IMR-90 (cell line): ENCODE results near the gene ODAD2. TPM values are rescaled to one million over a fixed set of nuclear protein-coding genes. Genes with fewer than 3 reads are reported as not detected.

Experiments
- ATAC-seq: fragments of 200-7000 bp; cut with Tn5 transposase; 2 replicates; pipeline ENCODE4 v1.9.1; 2020; ENCODE audit warnings: low read depth, mild to moderate bottlenecking, moderate library complexity
- BruUV-seq: library from RNA; stranded (reverse); fragments of 400-500 nt; replicated peaks from 2 replicates; lab custom pipeline; 2021; lab: Mats Ljungman, UMichigan
- CTCF ChIA-PET: fragments of 300-600 bp; formaldehyde crosslinking; extraction: SDS; loops from one replicate; lab custom pipeline; 2021; ENCODE audit warnings: antibody characterized with exemption; lab: Yijun Ruan, JAX
- POLR2A ChIA-PET: fragments of 300-600 bp; sonication (Branson Sonifier 250); formaldehyde crosslinking; loops from one replicate; lab custom pipeline; 2022; ENCODE audit warnings: antibody characterized with exemption; ENCODE audit not compliant: unreplicated experiment; lab: Charles Lee
- DNase-seq: peaks from one replicate; pipeline ENCODE4 v3.0.0; 2013
- H2AFZ ChIP-seq: replicated peaks from 2 replicates; pipeline ENCODE3; 2013; ENCODE audit warnings: low read length, mild to moderate bottlenecking; ENCODE audit not compliant: poor library complexity
- H2AK5ac ChIP-seq: 2 replicates; pipeline ENCODE4 v1.6.1; 2013; ENCODE audit warnings: low read depth, low read length, inconsistent platforms
- H2AK9ac ChIP-seq: replicated peaks from 2 replicates; pipeline ENCODE3; 2013; ENCODE audit warnings: mild to moderate bottlenecking, low read depth, low read length, moderate library complexity; ENCODE audit not compliant: poor library complexity
- H2BK120ac ChIP-seq: 2 replicates; pipeline ENCODE4 v1.6.1; 2013; ENCODE audit warnings: low read depth, low read length, inconsistent platforms
- H2BK15ac ChIP-seq: 3 replicates; pipeline ENCODE4 v1.6.1; 2013; ENCODE audit warnings: low read depth, low read length, inconsistent platforms
- H2BK20ac ChIP-seq: 2 replicates; pipeline ENCODE4 v1.6.1; 2013; ENCODE audit warnings: low read depth, mild to moderate bottlenecking, inconsistent platforms, low read length, moderate library complexity
- H2BK5ac ChIP-seq: 2 replicates; pipeline ENCODE4 v1.6.1; 2013; ENCODE audit warnings: mild to moderate bottlenecking, low read depth, low read length, inconsistent platforms; ENCODE audit not compliant: poor library complexity, severe bottlenecking
- H3K14ac ChIP-seq: replicated peaks from 2 replicates; pipeline ENCODE4 v1.6.1; 2013; ENCODE audit warnings: low read depth, low read length, inconsistent platforms
- H3K18ac ChIP-seq: 2 replicates; pipeline ENCODE4 v1.6.1; 2013; ENCODE audit warnings: low read depth, low read length, control low read depth
- H3K23ac ChIP-seq: 2 replicates; pipeline ENCODE4 v1.6.1; 2013; ENCODE audit warnings: low read depth, low read length, inconsistent platforms
- H3K27ac ChIP-seq: 2 replicates; pipeline ENCODE4 v1.5.1; 2013; ENCODE audit warnings: mild to moderate bottlenecking, control low read depth, low read length; ENCODE audit not compliant: insufficient read depth
- H3K27me3 ChIP-seq: 2 replicates; pipeline ENCODE4 v1.6.1; 2013; ENCODE audit warnings: low read length; ENCODE audit not compliant: control insufficient read depth, insufficient read depth
- H3K36me3 ChIP-seq: 2 replicates; pipeline ENCODE4 v1.6.1; 2013; ENCODE audit warnings: low read length, mixed read lengths; ENCODE audit not compliant: control insufficient read depth, insufficient read depth
- H3K4ac ChIP-seq: 2 replicates; pipeline ENCODE4 v1.6.1; 2013; ENCODE audit warnings: low read depth, low read length, inconsistent platforms
- H3K4me1 ChIP-seq: 2 replicates; pipeline ENCODE4 v1.6.1; 2013; ENCODE audit warnings: low read length, mixed read lengths; ENCODE audit not compliant: control insufficient read depth, insufficient read depth
- H3K4me2 ChIP-seq: 2 replicates; pipeline ENCODE4 v1.6.1; 2013; ENCODE audit warnings: low read depth, mild to moderate bottlenecking, control low read depth, low read length, moderate library complexity
- H3K4me3 ChIP-seq: 2 replicates; pipeline ENCODE4 v1.5.1; 2013; ENCODE audit warnings: low read depth, mild to moderate bottlenecking, control low read depth, low read length, moderate library complexity; ENCODE audit not compliant: insufficient read depth
- H3K56ac ChIP-seq: 2 replicates; pipeline ENCODE4 v1.6.1; 2013; ENCODE audit warnings: low read length, inconsistent platforms; ENCODE audit not compliant: insufficient read depth; ENCODE audit errors: extremely low read depth
- H3K79me1 ChIP-seq, 2 experiments: 2 replicates each; pipeline ENCODE4 v1.6.1; 2013; ENCODE audit warnings: low read length in 2 of 2, inconsistent platforms in 1 of 2, low read depth in 1 of 2
- H3K9ac ChIP-seq: 2 replicates; pipeline ENCODE4 v1.6.1; 2013; ENCODE audit warnings: low read depth, low read length, control low read depth
- H3K9me1 ChIP-seq: 2 replicates; pipeline ENCODE4 v1.6.1; 2013; ENCODE audit warnings: low read length, inconsistent platforms; ENCODE audit not compliant: insufficient read depth
- H3K9me3 ChIP-seq: 2 replicates; pipeline ENCODE4 v1.6.1; 2013; ENCODE audit warnings: low read length; ENCODE audit not compliant: control insufficient read depth, insufficient read depth
- H4K20me1 ChIP-seq: 2 replicates; pipeline ENCODE4 v1.6.1; 2013; ENCODE audit warnings: low read length, inconsistent platforms; ENCODE audit not compliant: insufficient read depth
- H4K5ac ChIP-seq: 2 replicates; pipeline ENCODE4 v1.6.1; 2013; ENCODE audit warnings: mild to moderate bottlenecking, low read depth, low read length, control low read depth
- H4K8ac ChIP-seq, 2 experiments: 2 replicates each; pipeline ENCODE4 v1.6.1; 2013; ENCODE audit warnings: low read depth in 2 of 2, low read length in 2 of 2, control low read depth in 1 of 2, inconsistent platforms in 1 of 2
- H4K91ac ChIP-seq: 2 replicates; pipeline ENCODE4 v1.6.1; 2013; ENCODE audit warnings: low read depth, low read length, inconsistent platforms; ENCODE audit not compliant: insufficient read depth
- BHLHE40 ChIP-seq: fragments of 150-350 bp; IDR thresholded peaks from 2 replicates; pipeline ENCODE4 v1.6.1; 2016; ENCODE audit warnings: mild to moderate bottlenecking, low read depth, low read length
- CEBPB ChIP-seq: IDR thresholded peaks from 2 replicates; pipeline ENCODE4 v1.6.1; 2012; ENCODE audit warnings: low read depth, low read length, improper control_type of control experiment
- CHD1 ChIP-seq: IDR thresholded peaks from 2 replicates; pipeline ENCODE4 v1.6.1; 2012; ENCODE audit warnings: low read depth, low read length, improper control_type of control experiment
- FOS ChIP-seq: fragments of 150-350 bp; IDR thresholded peaks from 2 replicates; pipeline ENCODE4 v1.6.1; 2016; ENCODE audit warnings: low read depth, low read length
- MAFK ChIP-seq: IDR thresholded peaks from 2 replicates; pipeline ENCODE4 v1.6.1; 2012; ENCODE audit warnings: low read depth, low read length, improper control_type of control experiment
- MXI1 ChIP-seq: IDR thresholded peaks from 2 replicates; pipeline ENCODE4 v1.6.1; 2012; ENCODE audit warnings: low read depth, mild to moderate bottlenecking, low read length, moderate library complexity, borderline replicate concordance
- RAD21 ChIP-seq: IDR thresholded peaks from 2 replicates; pipeline ENCODE4 v1.6.1; 2012; ENCODE audit warnings: low read length, improper control_type of control experiment
- RCOR1 ChIP-seq: IDR thresholded peaks from 2 replicates; pipeline ENCODE4 v1.6.1; 2012; ENCODE audit warnings: mild to moderate bottlenecking, low read length, improper control_type of control experiment; ENCODE audit not compliant: insufficient replicate concordance
- USF2 ChIP-seq: fragments of 150-350 bp; IDR thresholded peaks from 2 replicates; pipeline ENCODE4 v1.6.1; 2017; ENCODE audit warnings: mild to moderate bottlenecking, antibody characterized with exemption, low read length, low read depth
- WGBS, 2 experiments: methylation state at CpG; one replicate each; pipeline versions ENCODE4 v1.1.5 to v1.1.7; 2013; ENCODE audit warnings: missing lambda C conversion rate in 2 of 2; ENCODE audit not compliant: insufficient read length in 1 of 2; ENCODE audit errors: extremely low coverage in 2 of 2; 5-methylcytosine and 5-hydroxymethylcytosine counted together
- dilution Hi-C: fragments of 300-500 bp; cut with HindIII; formaldehyde crosslinking; loops from one replicate; pipeline ENCODE4 v1.14.3; 2018; ENCODE audit warnings: low sequenced_read_pairs; ENCODE audit not compliant: unreplicated experiment
- in situ Hi-C: fragments of 300-500 bp; cut with MboI; formaldehyde crosslinking; loops from 3 replicates; pipeline ENCODE4 v1.14.3; 2019; ENCODE audit warnings: low sequenced_read_pairs, inconsistent platforms, mixed read lengths
- intact Hi-C: fragments of 100-400 bp; cut with micrococcal nuclease; formaldehyde crosslinking; loops from 2 replicates; pipeline ENCODE4 v1.10.0; 2022
- polyA plus RNA-seq, 3 experiments: library from polyadenylated mRNA; depleted of rRNA; stranded (reverse); fragments of >200 nt; gene quantifications; 2 replicates each; pipeline ENCODE4 v1.2.3, GENCODE V29; 2012; ENCODE audit warnings: low replicate concordance in 1 of 3
- total RNA-seq: library from RNA; depleted of rRNA; stranded (reverse); fragments of >200 nt; gene quantifications from 2 replicates; pipeline ENCODE4 v1.2.3, GENCODE V29; 2012

ODAD2 gene
- total and polyA plus RNA-seq, 2 of the 4 experiments (the other 2 are of a cell fraction) = 0.53 to 0.72 TPM

GRCh38 chr10:27911539-27911938 is 87.3 kb downstream of the ODAD2 start:
- Histone ChIP-seq H3K36me3 (no peaks in the 10 kb centered on the region), H3K79me1 (no peaks in the 10 kb centered on the region), H3K27me3 (no peaks in the 10 kb centered on the region), H3K9ac (no peak overlapping the region), H3K9me3 (no peaks in the 10 kb centered on the region), H3K4me3 (no peak overlapping the region), H3K4me1 (no peaks in the 10 kb centered on the region), H3K4me2 (no peak overlapping the region), H4K91ac (no peak overlapping the region), H2BK20ac (no peak overlapping the region), H4K8ac (no peak overlapping the region), H3K9me1 (no peaks in the 10 kb centered on the region), H2AFZ (no peak overlapping the region), H2BK5ac (no peak overlapping the region), H3K18ac (no peak overlapping the region), H2AK9ac (no peak overlapping the region), H3K27ac (no peak overlapping the region), H3K56ac (no peak overlapping the region), H2BK120ac (no peak overlapping the region), H3K4ac (no peak overlapping the region), H3K14ac (no peak overlapping the region), H4K5ac (no peak overlapping the region), H2BK15ac (no peak overlapping the region), H2AK5ac (no peak overlapping the region), H4K20me1 (no peaks in the 10 kb centered on the region), H3K23ac (no peak overlapping the region)
- ChIA-PET CTCF (no interaction called here), POLR2A (no interaction called here)
- intact Hi-C loops = no loop called here
- no CpG with 5 or more reads among the region's 4 CpGs for WGBS, 2 experiments
- dilution Hi-C loops = no loop called here
- ATAC-seq (no peak), DNase-seq (no peak)
- no TSS peak for BruUV-seq
- in situ Hi-C loops = no loop called here
- TF ChIP-seq BHLHE40 (no peak), CEBPB (no peak), USF2 (no peak), MXI1 (no peak), CHD1 (no peak), MAFK (no peak), RAD21 (no peak), RCOR1 (no peak), FOS (no peak)
